Measurements from ENCODE around the gene ZBTB7C.

The ZBTB7C gene

DNA sequence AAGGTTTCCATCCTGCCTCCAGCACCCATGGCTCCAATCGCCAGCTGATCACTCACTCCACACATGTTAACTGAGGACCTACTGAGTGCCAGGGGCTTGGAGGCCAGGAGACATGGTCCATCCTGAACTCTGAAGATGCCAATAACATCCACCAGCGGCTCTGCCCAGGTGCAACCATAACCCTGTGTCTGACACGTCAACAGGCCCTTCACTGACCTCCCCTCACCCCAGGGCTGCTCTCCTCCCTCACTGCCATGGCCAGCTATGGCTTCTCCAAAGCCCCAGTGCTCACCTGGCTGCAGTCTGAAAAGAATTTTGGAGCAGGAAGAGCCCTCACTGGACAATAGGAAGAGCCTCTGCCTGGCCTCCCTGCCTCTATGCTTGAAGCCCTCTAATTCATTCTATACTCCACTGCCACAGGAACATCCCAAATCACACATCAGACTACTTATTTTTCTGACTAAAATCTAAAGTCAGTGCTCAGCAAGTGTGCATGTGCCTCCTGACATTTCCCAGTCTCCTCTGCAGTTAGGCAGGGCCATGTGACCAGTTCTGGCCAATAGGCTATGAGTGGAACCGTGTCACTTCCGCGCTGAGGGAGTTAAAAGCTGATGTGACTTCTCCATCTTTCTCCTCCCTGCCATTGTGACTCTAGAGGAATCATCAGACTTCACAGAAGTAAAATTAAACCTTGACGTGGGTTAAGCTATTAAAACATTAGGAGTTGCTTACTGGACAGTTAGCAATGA is 37.2 kb downstream of the ZBTB7C start:
- no peak overlapping the region for H3K9ac ChIP-seq (ENCODE audit: low read length)
- no peaks in the 10 kb centered on the region for H3K9me2 ChIP-seq (replicated peaks; ENCODE audit: insufficient read depth, low read length)
- no peaks in the 10 kb centered on the region for H3K36me3 ChIP-seq (ENCODE audit: low read length)
- no peaks in the 10 kb centered on the region for H3K27me3 ChIP-seq (ENCODE audit: low read length)
- TF ChIP-seq CTCF (IDR thresholded peaks at IDR 0.05; ENCODE audit: insufficient read depth, low read length, poor library complexity, severe bottlenecking) (no peak), EZH2phosphoT487 (conservative IDR thresholded peaks at IDR 0.05; ENCODE audit: low read length) (no peak)
- H3K79me2 ChIP-seq (ENCODE audit: insufficient read depth, low read length) = no peaks in the 10 kb centered on the region
- no peaks in the 10 kb centered on the region for H3F3A ChIP-seq (ENCODE audit: insufficient read depth)
- H3K9me3 ChIP-seq (ENCODE audit: insufficient read depth, low read length) = no peaks in the 10 kb centered on the region
- no peak overlapping the region for H3K27ac ChIP-seq (ENCODE audit: low read depth, low read length)
- H3K4me2 ChIP-seq (ENCODE audit: low read depth, low read length, poor library complexity, severe bottlenecking) = no peak overlapping the region
- no peaks in the 10 kb centered on the region for H4K20me1 ChIP-seq (ENCODE audit: low read depth, low read length)
- no peak overlapping the region for H3K4me3 ChIP-seq (ENCODE audit: insufficient read depth, low read length, poor library complexity, severe bottlenecking)
- no peak overlapping the region for H2AFZ ChIP-seq (ENCODE audit: low read depth, low read length, severe bottlenecking)

GRCh38 chr18:48367557-48367956 is 41.6 kb downstream of the ZBTB7C start:
- Histone ChIP-seq H3K9me3 (ENCODE audit: insufficient read depth, low read length) (0 out of 2 replicates have a peak, but pooled peaks cover 3% of the 10 kb centered on the region), H3K36me3 (ENCODE audit: low read length) (no peaks in the 10 kb centered on the region), H2AFZ (ENCODE audit: low read depth, low read length, severe bottlenecking) (no peak overlapping the region), H3K9me2 (replicated peaks; ENCODE audit: insufficient read depth, low read length) (no peaks in the 10 kb centered on the region), H4K20me1 (ENCODE audit: low read depth, low read length) (no peaks in the 10 kb centered on the region), H3K27ac (ENCODE audit: low read depth, low read length) (no peak overlapping the region), H3K9ac (ENCODE audit: low read length) (no peak overlapping the region), H3K79me2 (ENCODE audit: insufficient read depth, low read length) (no peaks in the 10 kb centered on the region), H3K4me2 (ENCODE audit: low read depth, low read length, poor library complexity, severe bottlenecking) (no peak overlapping the region), H3K4me3 (ENCODE audit: insufficient read depth, low read length, poor library complexity, severe bottlenecking) (no peak overlapping the region), H3K27me3 (ENCODE audit: low read length) (no peaks in the 10 kb centered on the region), H3F3A (ENCODE audit: insufficient read depth) (no peaks in the 10 kb centered on the region)
- TF ChIP-seq CTCF (IDR thresholded peaks at IDR 0.05; ENCODE audit: insufficient read depth, low read length, poor library complexity, severe bottlenecking) (no peak), EZH2phosphoT487 (conservative IDR thresholded peaks at IDR 0.05; ENCODE audit: low read length) (no peak)

DNA sequence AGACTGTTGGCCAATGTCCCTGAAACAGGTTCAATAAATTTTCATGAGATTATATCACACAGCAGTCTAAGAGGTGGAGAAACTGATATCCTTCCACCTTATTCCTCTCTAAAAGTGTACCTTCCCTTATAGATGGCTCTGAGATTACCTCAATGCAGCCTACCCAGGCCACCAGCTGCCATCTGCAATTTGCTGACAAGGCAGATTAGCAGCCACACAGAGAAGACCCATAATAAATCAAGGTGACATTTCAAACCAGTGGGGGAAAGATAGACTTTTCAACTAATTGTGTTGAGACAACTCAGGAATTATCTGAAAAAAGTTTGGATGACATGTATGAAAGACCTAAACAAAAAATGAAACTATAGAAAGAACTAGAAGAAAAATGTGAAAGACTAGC is 43.2 kb downstream of the ZBTB7C start:
- Histone ChIP-seq H3K9me2 (replicated peaks; ENCODE audit: insufficient read depth, low read length) (no peaks in the 10 kb centered on the region), H3K27ac (ENCODE audit: low read depth, low read length) (no peak overlapping the region), H3K36me3 (ENCODE audit: low read length) (no peaks in the 10 kb centered on the region), H4K20me1 (ENCODE audit: low read depth, low read length) (no peaks in the 10 kb centered on the region), H3K4me3 (ENCODE audit: insufficient read depth, low read length, poor library complexity, severe bottlenecking) (no peak overlapping the region), H3K27me3 (ENCODE audit: low read length) (no peaks in the 10 kb centered on the region), H3F3A (ENCODE audit: insufficient read depth) (no peaks in the 10 kb centered on the region), H3K9me3 (ENCODE audit: insufficient read depth, low read length) (0 out of 2 replicates have a peak, but pooled peaks cover 3% of the 10 kb centered on the region), H3K79me2 (ENCODE audit: insufficient read depth, low read length) (no peaks in the 10 kb centered on the region), H3K9ac (ENCODE audit: low read length) (no peak overlapping the region), H3K4me2 (ENCODE audit: low read depth, low read length, poor library complexity, severe bottlenecking) (no peak overlapping the region), H2AFZ (ENCODE audit: low read depth, low read length, severe bottlenecking) (no peak overlapping the region)
- TF ChIP-seq EZH2phosphoT487 (conservative IDR thresholded peaks at IDR 0.05; ENCODE audit: low read length) = no peak
- no peak for TF ChIP-seq CTCF (IDR thresholded peaks at IDR 0.05; ENCODE audit: insufficient read depth, low read length, poor library complexity, severe bottlenecking)

Data from SU-DHL-6 (cell line).